ENCODE results near the gene FETUB. TPM values are rescaled to one million over a fixed set of nuclear protein-coding genes. Genes with fewer than 3 reads are reported as not detected.

The FETUB gene
- total RNA-seq, 1 donor from 2014 or later: not detected

DNA sequence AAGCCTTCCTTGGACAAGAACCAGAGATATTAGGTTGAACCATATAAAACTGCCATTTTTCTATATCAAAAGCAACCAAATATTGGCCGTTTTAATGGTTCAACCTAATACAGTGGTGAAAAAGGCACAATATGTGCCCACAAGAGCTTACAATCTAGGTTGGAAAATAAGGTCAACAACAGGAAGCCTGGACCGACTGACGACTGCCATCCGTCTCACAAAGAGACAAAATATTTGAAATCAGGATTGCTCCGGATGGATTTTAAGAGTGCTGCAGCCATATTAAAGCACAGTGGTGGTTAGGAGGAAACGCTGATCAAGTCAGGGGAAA is 26.0 kb upstream of the FETUB start:
- Mint-ChIP-seq H3K36me3 (no peaks in the 10 kb centered on the region), H3K4me1 (peaks cover 3% of the 10 kb centered on the region), H3K4me3 (no peak overlapping the region), H3K9me3 (no peaks in the 10 kb centered on the region), H3K27me3 (ENCODE audit: insufficient read depth, low read depth) (peaks cover 8% of the 10 kb centered on the region), H3K27ac (no peak overlapping the region)
- Histone ChIP-seq H3K27ac (no peak overlapping the region), H2AFZ (replicated peaks) (no peak overlapping the region), H4K20me1 (ENCODE audit: low read depth) (no peaks in the 10 kb centered on the region), H3K27me3 (peaks cover 24% of the 10 kb centered on the region), H3K79me2 (ENCODE audit: low read depth) (no peaks in the 10 kb centered on the region), H3F3A (ENCODE audit: low read depth) (peaks cover 3% of the 10 kb centered on the region), H3K4me1 (no peaks in the 10 kb centered on the region), H3K36me3 (no peaks in the 10 kb centered on the region), H3K4me3 (no peak overlapping the region), H3K4me2 (no peak overlapping the region), H3K9ac (no peak overlapping the region), H3K9me3 (ENCODE audit: low read depth) (no peaks in the 10 kb centered on the region)
- no peak for TF ChIP-seq EZH2phosphoT487 (IDR thresholded peaks at IDR 0.05)
- TF ChIP-seq, protein P1, sequence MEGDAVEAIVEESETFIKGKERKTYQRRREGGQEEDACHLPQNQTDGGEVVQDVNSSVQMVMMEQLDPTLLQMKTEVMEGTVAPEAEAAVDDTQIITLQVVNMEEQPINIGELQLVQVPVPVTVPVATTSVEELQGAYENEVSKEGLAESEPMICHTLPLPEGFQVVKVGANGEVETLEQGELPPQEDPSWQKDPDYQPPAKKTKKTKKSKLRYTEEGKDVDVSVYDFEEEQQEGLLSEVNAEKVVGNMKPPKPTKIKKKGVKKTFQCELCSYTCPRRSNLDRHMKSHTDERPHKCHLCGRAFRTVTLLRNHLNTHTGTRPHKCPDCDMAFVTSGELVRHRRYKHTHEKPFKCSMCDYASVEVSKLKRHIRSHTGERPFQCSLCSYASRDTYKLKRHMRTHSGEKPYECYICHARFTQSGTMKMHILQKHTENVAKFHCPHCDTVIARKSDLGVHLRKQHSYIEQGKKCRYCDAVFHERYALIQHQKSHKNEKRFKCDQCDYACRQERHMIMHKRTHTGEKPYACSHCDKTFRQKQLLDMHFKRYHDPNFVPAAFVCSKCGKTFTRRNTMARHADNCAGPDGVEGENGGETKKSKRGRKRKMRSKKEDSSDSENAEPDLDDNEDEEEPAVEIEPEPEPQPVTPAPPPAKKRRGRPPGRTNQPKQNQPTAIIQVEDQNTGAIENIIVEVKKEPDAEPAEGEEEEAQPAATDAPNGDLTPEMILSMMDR (IDR thresholded peaks at IDR 0.05): no peak
- DNase-seq (ENCODE audit: low spot score): no peak

DNA sequence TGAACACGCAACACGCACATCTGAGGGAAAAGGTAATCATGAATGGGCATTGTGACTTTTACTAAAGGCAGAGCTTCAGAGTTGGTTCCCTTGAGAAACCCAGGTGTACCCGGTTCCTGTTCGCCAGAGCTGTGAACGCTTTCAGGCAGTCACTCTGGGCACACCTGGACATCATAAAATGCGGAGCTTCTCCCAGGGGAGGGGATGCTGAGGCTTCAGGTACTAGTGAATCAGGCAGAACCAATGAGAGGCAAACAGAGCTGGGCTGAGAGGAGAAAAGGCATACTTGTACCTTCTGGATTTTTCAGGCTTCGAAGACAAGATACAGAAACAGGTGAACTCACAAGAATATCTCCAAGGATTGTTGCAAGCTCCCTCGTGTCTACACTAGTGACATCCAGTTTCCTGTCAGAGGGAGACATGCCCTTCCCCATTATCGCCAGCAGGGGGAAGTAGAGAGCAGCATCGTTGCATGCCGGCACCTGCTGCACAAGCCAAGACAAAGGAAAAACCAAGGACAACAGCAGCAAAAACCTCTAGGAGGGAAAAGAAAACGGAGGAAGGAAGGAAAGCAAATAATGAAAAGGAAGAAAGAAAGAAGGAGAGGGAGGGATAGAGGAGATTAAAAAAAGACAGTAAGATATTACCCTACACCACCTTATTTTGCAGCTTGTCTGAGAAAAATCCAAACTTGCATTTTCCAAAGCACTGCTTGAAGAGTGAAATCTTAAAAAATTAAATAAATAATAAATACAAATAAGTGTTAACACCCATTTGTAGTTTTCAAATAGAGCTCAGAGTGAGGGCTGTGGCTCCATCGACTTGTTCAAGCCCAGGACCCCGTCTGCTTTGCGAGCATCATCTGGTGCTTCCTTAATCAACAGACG is 25.4 kb upstream of the FETUB start:
- no peak overlapping the region for H3K4me3 Mint-ChIP-seq
- Histone ChIP-seq H3K4me2 (no peak overlapping the region), H3K27me3 (peaks cover 24% of the 10 kb centered on the region), H2AFZ (replicated peaks) (peak overlapping the region; percentile 87), H3K4me1 (no peaks in the 10 kb centered on the region), H3K4me3 (no peak overlapping the region), H3K9ac (no peak overlapping the region), H3K79me2 (ENCODE audit: low read depth) (no peaks in the 10 kb centered on the region), H3F3A (ENCODE audit: low read depth) (peaks cover 3% of the 10 kb centered on the region), H3K36me3 (no peaks in the 10 kb centered on the region), H3K27ac (no peak overlapping the region), H3K9me3 (ENCODE audit: low read depth) (no peaks in the 10 kb centered on the region), H4K20me1 (ENCODE audit: low read depth) (no peaks in the 10 kb centered on the region)
- peak overlapping the region; percentile 62 for H3K27ac Mint-ChIP-seq
- DNase-seq (ENCODE audit: low spot score): peak; percentile 79
- H3K36me3 Mint-ChIP-seq: no peaks in the 10 kb centered on the region
- H3K9me3 Mint-ChIP-seq: no peaks in the 10 kb centered on the region
- peaks cover 8% of the 10 kb centered on the region for H3K27me3 Mint-ChIP-seq (ENCODE audit: insufficient read depth, low read depth)
- TF ChIP-seq EZH2phosphoT487 (IDR thresholded peaks at IDR 0.05): no peak
- TF ChIP-seq, protein P1 (IDR thresholded peaks at IDR 0.05): peak; percentile 99
- peaks cover 3% of the 10 kb centered on the region for H3K4me1 Mint-ChIP-seq

DNA sequence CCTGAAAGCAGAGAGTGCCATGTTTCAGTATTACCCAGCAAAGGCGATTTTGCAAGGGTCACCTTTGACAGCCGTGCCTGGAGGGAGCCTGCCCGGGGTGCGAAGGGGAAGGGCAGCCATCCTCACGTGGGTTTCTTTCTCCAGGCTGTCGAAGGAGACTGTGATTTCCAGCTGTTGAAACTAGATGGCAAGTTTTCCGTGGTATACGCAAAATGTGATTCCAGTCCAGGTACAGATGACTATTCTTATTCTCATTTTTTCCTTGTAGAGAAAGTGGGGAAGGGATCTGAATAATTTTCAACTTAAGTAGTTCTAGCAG is 23.9 kb upstream of the FETUB start:
- peaks cover 24% of the 10 kb centered on the region for H3K27me3 ChIP-seq
- no peak overlapping the region for H3K9ac ChIP-seq
- no peak overlapping the region for H3K4me3 ChIP-seq
- no peaks in the 10 kb centered on the region for H3K79me2 ChIP-seq (ENCODE audit: low read depth)
- H4K20me1 ChIP-seq (ENCODE audit: low read depth): no peaks in the 10 kb centered on the region
- TF ChIP-seq EZH2phosphoT487 (IDR thresholded peaks at IDR 0.05) (no peak), EZH2 (IDR thresholded peaks at IDR 0.05) (no peak)
- TF ChIP-seq, protein P1 (IDR thresholded peaks at IDR 0.05): no peak
- Mint-ChIP-seq H3K4me1 (peaks cover 3% of the 10 kb centered on the region), H3K27ac (no peak overlapping the region), H3K4me3 (no peak overlapping the region), H3K36me3 (no peaks in the 10 kb centered on the region), H3K27me3 (ENCODE audit: insufficient read depth, low read depth) (peaks cover 11% of the 10 kb centered on the region), H3K9me3 (no peaks in the 10 kb centered on the region)
- no peak overlapping the region for H3K27ac ChIP-seq
- H3K36me3 ChIP-seq: no peaks in the 10 kb centered on the region
- peaks cover 3% of the 10 kb centered on the region for H3F3A ChIP-seq (ENCODE audit: low read depth)
- no peak overlapping the region for H2AFZ ChIP-seq (replicated peaks)
- H3K9me3 ChIP-seq (ENCODE audit: low read depth): no peaks in the 10 kb centered on the region
- H3K4me2 ChIP-seq: no peak overlapping the region
- DNase-seq (ENCODE audit: low spot score): no peak
- H3K4me1 ChIP-seq: no peaks in the 10 kb centered on the region

Data from neural progenitor cell (in vitro differentiated cells).